SIG-M5 treated with dmso at 0.1 percent for 504 hours (cell line): ENCODE data around the gene DHCR7.
A peak's percentile ranks its signal among the peaks of the same experiment; 100 is the strongest.

Experiments
- DNase-seq: peaks from one replicate; lab custom pipeline; 2025; ENCODE audit not compliant: unreplicated experiment; lab: John Stamatoyannopoulos, UW

DHCR7 gene, protein sequence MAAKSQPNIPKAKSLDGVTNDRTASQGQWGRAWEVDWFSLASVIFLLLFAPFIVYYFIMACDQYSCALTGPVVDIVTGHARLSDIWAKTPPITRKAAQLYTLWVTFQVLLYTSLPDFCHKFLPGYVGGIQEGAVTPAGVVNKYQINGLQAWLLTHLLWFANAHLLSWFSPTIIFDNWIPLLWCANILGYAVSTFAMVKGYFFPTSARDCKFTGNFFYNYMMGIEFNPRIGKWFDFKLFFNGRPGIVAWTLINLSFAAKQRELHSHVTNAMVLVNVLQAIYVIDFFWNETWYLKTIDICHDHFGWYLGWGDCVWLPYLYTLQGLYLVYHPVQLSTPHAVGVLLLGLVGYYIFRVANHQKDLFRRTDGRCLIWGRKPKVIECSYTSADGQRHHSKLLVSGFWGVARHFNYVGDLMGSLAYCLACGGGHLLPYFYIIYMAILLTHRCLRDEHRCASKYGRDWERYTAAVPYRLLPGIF

GRCh38 chr11:71448257-71449171 is at the start of gene DHCR7:
Gene DHCR7, minus strand, starts transcription at chr11:71448393. Its CDS starts 3,441 bp downstream, at chr11:71444952.
- peak; percentile 83 for DNase-seq

DNA sequence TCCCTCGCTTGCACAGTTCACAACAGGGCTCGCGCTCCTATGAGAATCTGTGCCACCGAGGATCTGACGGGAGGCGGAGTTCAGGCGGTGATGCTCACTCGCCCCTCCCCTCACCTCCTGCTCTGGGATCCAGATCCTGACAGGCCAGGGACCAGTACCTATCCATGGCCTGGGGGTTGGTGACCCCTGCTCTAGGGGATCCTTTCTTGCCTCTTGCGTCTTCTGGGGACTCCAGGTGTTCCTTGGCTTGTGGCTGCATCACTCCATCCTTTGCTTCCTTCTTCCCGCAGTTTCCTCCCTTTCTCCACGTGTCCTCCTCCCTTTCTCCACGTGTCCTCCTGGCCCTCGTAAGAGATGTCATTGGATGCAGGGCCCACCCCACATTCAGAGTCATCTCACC is 48.2 kb upstream of the DHCR7 start:
- no peak for DNase-seq

- no peak for DNase-seq
These were observed 47.4 kb upstream of the DHCR7 start for GRCh38 chr11:71495286-71496230.

- no peak for DNase-seq
These were observed 43.7 kb upstream of the DHCR7 start for GRCh38 chr11:71491940-71492339.

DNA sequence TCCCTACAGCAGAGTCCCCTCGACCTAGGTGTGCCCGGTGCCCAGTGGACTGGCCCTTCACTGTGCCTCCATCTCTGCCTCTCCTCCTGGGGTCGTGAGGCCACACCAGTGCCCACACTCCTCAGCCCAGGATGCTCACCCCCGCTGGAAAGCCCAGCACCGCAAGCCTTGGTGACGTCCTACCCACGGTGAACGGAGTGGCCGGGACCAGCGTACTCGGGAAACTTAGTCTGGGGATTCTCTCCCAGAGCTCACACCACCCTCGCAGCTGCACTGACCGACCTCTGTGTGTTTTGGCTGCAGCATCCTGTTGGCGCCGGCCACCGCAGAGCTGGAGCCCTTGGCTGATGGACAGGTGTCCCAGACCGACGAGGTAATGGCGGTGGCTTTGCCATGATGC is 43.3 kb upstream of the DHCR7 start:
- no peak for DNase-seq

- no peak for DNase-seq
These were observed 42.7 kb upstream of the DHCR7 start for GRCh38 chr11:71490731-71491390.

DNA sequence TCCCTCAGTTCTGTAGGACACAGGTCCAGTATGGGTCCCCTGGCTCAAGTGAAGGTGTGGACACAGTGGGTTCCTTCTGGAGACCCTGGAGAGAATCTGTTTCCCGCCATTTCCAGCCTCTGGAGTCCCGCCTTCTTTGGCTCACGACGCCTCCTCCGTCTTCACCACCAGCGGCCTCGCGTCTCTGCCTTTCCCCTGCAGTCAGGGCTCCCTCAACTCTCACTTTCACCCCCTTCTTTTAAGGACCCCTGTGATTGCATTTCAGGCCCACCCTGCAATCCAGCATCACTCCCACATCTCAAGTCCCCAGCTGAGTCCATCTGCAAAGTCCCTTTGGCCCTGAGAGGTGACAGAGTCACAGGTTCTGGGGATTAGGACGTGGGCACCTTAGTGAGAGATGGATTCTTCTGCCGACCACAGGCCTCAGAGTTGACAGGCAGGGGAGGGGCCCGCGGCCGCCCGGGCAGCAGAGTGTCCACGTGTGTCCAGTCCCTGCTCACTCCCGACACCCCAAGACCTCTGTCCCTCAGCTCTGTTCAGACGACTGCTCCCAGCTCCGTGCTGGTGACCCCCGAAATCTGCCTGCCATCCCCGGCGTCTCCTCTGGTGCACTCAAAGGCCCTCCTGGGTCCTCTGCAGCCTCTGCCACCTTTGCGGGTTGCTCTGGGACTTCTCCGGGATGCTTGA is 42.0 kb upstream of the DHCR7 start:
- DNase-seq: no peak

DNA sequence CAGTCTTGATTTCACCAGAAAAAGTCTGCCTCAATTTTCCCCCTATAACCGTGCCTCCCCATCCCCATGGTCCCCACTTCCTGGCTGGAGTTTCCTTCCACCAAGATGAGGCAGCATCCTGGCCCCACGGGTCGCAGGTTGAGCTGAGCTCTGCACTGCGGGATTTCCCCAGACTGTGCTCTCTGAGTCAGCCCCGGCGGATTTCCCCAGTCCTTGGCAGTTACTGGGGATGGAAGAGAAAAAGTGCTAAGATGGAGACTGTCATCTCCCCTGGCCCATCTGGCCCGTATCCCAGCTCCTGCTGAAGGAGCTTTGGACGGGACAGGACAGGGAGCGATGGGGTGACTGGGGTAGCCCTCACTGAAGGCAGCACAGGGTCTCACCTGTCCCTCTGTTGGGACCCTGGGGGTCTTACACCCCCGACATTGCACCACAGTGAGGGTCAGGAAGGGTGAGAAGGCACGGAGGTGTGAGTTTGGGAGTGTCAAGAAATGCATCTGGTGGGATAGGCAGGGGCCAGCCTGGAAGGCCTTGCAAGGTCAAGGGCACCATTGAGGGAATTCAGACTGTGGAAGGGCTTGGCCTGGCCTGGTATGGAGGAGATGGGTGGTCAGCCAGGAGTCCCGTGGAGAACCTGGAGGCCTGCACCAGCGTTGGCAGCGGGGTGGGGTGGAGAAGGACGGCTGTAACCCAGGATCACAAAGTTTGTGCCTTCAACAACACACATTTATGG is 41.3 kb upstream of the DHCR7 start:
- DNase-seq: no peak

GRCh38 chr11:71488681-71489270 is 40.6 kb upstream of the DHCR7 start:
- DNase-seq: no peak

DNA sequence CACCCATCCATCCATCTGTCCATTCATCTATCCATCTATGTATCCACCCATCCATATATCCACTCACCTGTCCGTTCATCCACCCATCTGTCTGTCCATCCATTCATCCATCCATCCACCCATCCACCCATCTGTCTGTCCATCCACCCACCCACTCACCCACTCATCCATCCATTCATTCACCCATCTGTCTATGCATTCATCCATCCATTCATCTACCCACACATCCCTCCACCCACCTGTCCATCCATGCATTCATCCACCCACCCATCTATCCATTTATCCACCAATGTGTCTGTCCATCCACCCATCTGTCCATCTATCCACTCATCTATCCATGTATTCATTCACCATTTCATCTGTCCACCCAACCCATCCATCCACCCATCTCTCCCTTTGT is 38.1 kb upstream of the DHCR7 start:
- DNase-seq: no peak

GRCh38 chr11:71485466-71485865 is 37.3 kb upstream of the DHCR7 start:
- no peak for DNase-seq

DNA sequence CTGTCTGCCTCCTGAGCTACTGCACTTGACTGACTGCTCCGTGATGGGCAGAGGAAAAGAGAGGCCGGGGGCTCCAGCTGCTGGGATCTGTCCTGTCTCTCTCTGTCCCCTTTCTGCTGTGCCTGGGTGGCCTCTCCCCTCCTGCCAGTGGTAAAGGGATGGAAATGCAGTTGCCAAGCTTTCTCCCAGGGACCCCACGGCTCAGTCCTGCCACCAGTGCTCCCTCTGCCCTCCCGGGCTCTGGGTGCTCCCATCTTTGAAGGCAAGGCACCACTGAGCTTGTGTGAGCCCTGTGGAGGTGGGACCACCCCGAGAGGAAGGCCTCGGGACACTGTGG is 36.8 kb upstream of the DHCR7 start:
- DNase-seq: no peak

DNA sequence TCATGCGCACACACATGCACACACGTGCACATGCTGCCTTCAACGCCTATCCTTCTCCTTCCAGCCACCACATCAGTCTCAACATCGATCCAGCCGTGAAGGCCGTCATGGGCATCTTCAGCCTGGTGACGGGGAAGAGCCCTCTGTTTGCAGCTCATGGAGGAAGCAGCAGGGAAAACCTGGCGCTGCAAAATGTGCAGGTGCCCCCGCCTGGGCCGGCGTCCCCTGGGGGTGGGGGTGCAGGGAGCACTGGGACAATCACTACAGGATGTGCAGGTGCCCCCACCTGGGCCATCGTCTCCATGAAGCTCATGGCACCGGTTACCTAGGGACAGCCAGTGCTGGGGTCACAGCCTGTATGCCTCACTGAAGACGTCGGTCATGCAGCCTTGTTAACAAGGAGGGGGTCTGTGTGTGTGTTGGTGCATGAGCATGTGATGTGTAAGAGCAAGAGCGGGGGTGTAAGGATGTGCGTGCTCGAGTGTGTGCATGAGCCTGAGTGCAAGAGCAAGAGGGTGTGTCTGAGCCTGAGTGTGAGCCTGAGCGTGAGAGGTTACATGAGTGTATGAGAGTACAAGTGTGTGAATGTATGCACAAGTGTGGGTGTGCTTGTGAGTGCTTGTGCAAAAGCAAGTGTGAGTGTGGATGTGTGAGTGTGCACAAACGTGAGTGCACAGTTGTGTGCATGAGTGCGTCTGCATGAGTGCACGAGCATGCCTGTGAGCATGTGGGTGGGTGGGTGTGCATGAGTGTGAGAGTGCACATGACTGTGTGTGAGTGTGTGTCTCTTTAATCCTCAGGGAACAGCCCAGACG is 36.3 kb upstream of the DHCR7 start:
- no peak for DNase-seq

DNA sequence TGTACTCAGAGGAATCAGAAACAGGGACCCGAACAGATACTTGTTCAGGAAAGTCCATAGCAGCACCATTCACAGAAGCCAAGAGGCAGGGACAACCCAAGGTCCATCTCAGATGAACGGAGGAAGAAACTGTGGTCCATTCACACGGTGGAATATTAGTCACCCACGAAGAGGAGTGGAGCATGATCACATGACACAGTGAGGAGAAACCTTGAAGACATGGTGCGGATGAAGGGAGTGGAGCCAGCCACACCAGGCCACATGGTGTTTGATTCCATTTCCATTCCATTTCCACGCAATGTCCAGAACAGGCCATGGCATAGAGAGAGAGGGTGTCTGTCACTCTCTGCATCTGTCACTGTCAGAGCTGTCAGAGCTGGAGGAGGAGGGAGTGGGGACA is 35.5 kb upstream of the DHCR7 start:
- DNase-seq: no peak

DNA sequence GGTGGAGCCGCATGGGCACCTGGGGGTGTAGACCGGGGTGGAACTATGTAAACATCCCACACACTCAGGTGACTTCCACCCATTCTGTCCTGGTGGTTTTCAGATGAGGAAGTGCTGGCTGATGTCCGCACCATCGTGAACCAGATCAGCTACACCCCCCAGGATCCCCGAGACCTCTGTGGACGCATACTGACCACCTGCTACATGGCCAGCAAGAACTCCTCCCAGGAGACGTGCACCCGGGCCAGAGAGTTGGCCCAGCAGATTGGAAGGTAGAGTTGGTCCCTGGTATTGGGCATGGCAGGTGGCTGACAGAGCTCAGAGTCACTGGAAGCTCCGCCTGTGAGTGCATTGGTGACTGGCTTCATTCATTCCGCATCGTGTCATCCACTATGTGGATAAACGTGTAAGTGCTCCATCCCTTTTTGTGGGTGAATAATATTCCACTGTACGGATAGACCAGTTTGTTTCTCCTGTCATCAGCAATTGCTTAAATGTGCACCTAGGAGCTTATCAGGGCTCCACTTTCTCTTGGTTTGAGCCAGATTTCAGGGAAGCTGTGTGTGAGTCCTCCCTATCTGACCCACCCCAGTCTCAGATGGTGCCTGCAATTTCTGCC is 34.7 kb upstream of the DHCR7 start:
- DNase-seq: no peak

DNA sequence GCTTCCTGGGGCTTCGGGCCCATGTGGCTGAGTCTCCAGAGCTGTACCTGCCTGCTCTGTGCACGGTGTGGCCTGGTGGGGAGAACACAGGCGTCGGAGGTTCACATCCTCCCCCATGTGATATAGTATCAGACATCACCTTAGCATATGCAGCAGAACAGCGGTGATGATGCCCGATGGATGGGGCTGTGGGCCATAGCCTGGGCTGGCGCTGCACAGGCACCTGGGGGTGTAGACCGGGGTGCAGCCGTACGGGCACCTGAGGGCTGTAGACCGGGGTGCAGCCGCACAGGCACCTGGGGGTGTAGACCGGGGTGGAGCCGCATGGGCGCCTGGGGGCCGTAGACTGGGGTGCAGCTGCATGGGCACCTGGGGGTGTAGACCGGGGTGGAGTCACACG is 34.0 kb upstream of the DHCR7 start:
- DNase-seq: no peak

- peak; percentile 67 for DNase-seq
These were observed 33.1 kb upstream of the DHCR7 start for GRCh38 chr11:71481101-71481960.
